Endothelial cell (in vitro differentiated cells): ENCODE measurements around the gene TSHZ2. TPM values are rescaled to one million over a fixed set of nuclear protein-coding genes. Genes with fewer than 3 reads are reported as not detected.

Source experiments
- DNase-seq: peaks from one replicate; pipeline ENCODE4 v3.0.0; 2021; ENCODE audit warnings: low spot score
- H3K27ac Mint-ChIP-seq: one replicate; pipeline ENCODE4 v1.8.0; 2021; ENCODE audit warnings: mixed read lengths, inconsistent platforms; ENCODE audit not compliant: unreplicated experiment
- H3K27me3 Mint-ChIP-seq: one replicate; pipeline ENCODE4 v1.8.0; 2021; ENCODE audit warnings: mild to moderate bottlenecking, moderate library complexity, mixed read lengths, inconsistent platforms; ENCODE audit not compliant: unreplicated experiment
- H3K36me3 Mint-ChIP-seq: one replicate; pipeline ENCODE4 v1.8.0; 2021; ENCODE audit warnings: mild to moderate bottlenecking, low read depth, mixed read lengths, inconsistent platforms; ENCODE audit not compliant: unreplicated experiment
- H3K4me1 Mint-ChIP-seq: one replicate; pipeline ENCODE4 v1.8.0; 2021; ENCODE audit warnings: mild to moderate bottlenecking, mixed read lengths, inconsistent platforms; ENCODE audit not compliant: unreplicated experiment
- H3K4me3 Mint-ChIP-seq: one replicate; pipeline ENCODE4 v1.8.0; 2021; ENCODE audit warnings: mild to moderate bottlenecking, mixed read lengths, inconsistent platforms; ENCODE audit not compliant: unreplicated experiment
- H3K9me3 Mint-ChIP-seq: one replicate; pipeline ENCODE4 v1.8.0; 2021; ENCODE audit warnings: mixed read lengths, inconsistent platforms; ENCODE audit not compliant: unreplicated experiment
- total RNA-seq: library from RNA; stranded (reverse); fragmentation: NEBNext Ultra II Directional; extraction: Animal tissue kit (Norgen Biotek cat#: 25700); gene quantifications from one replicate; pipeline ENCODE4 v1.2.1, GENCODE V29; 2021; ENCODE audit not compliant: unreplicated experiment
- TF ChIP-seq, protein P1 (sequence below): fragments of 200-600 bp; sonication (generic); IDR thresholded peaks from one replicate; pipeline ENCODE4 v1.5.0; 2021; ENCODE audit warnings: antibody characterized with exemption; ENCODE audit not compliant: unreplicated experiment

Gene TSHZ2
- total RNA-seq, 1 donor from 2014 or later: 2.3 TPM

DNA sequence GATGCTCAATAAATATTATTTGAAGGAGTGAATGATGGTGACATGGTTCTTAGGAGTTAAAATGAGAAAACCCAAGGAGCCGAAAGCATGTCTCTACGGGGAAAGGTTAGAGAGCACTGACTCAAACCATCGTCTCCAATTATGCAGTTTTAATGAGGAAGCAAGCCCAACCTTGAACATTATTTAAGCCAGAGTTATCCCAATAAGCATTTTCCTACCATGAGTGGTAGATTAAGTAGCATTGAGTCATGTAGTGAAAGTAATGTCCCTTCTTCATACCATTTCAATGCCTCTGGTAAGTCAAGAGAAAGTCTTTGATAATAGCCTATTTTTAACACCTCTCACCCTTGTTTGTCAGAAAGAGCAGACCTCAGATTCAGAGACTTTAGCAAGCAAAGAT lies 13.5 kb downstream of the TSHZ2 start:
- H3K4me3 Mint-ChIP-seq: no peak overlapping the region
- TF ChIP-seq, protein P1, sequence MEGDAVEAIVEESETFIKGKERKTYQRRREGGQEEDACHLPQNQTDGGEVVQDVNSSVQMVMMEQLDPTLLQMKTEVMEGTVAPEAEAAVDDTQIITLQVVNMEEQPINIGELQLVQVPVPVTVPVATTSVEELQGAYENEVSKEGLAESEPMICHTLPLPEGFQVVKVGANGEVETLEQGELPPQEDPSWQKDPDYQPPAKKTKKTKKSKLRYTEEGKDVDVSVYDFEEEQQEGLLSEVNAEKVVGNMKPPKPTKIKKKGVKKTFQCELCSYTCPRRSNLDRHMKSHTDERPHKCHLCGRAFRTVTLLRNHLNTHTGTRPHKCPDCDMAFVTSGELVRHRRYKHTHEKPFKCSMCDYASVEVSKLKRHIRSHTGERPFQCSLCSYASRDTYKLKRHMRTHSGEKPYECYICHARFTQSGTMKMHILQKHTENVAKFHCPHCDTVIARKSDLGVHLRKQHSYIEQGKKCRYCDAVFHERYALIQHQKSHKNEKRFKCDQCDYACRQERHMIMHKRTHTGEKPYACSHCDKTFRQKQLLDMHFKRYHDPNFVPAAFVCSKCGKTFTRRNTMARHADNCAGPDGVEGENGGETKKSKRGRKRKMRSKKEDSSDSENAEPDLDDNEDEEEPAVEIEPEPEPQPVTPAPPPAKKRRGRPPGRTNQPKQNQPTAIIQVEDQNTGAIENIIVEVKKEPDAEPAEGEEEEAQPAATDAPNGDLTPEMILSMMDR: no peak
- peaks cover 3% of the 10 kb centered on the region for H3K27me3 Mint-ChIP-seq
- peaks cover 16% of the 10 kb centered on the region for H3K4me1 Mint-ChIP-seq
- H3K27ac Mint-ChIP-seq: no peak overlapping the region
- H3K36me3 Mint-ChIP-seq: no peaks in the 10 kb centered on the region
- H3K9me3 Mint-ChIP-seq: no peaks in the 10 kb centered on the region
- no peak for DNase-seq

DNA sequence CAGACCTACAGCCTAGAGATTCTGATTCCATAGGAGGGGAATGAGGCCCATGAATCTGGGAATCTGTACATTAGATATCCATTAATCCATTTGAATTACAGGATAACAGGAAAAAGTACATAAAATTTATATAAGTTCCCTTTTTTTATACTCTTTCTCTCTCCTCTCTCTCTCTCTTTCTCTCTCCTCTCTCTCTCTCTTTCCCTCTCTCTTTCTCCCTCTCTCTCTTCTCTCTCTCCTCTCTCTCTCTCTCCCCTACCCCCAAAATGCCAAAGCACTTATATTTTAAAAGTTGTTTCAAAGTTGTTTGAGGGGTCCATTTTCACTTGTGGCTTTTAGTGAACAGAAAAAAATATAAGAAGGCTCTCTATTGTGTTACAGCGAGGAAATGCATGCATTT lies 15.1 kb downstream of the TSHZ2 start:
- Mint-ChIP-seq H3K9me3 (no peaks in the 10 kb centered on the region), H3K36me3 (no peaks in the 10 kb centered on the region), H3K27me3 (peaks cover 3% of the 10 kb centered on the region), H3K4me1 (peaks cover 16% of the 10 kb centered on the region), H3K27ac (no peak overlapping the region), H3K4me3 (no peak overlapping the region)
- DNase-seq: no peak
- TF ChIP-seq, protein P1: no peak

DNA sequence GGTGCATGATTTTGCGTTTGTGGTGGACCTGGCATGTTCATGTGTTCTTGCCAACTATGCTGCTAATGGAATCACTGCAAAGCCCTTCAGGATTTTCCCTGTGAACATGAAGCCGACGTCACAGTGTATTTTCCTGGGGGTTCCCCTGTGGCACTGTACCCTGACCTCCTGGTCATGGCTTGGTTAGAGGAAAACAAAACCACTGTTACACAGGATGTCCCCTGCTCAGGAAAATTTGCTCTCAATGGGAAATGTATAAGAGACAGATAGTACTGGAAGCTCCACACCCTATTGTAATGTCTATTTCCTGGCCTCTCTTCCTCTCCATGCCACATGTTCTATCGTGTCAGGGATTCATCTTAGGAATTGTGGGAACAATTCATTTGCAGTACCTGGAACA lies 19.7 kb downstream of the TSHZ2 start:
- peak; percentile 14 for DNase-seq
- no peaks in the 10 kb centered on the region for H3K36me3 Mint-ChIP-seq
- peaks cover 3% of the 10 kb centered on the region for H3K27me3 Mint-ChIP-seq
- H3K4me3 Mint-ChIP-seq: no peak overlapping the region
- TF ChIP-seq, protein P1: no peak
- peaks cover 23% of the 10 kb centered on the region for H3K4me1 Mint-ChIP-seq
- H3K27ac Mint-ChIP-seq: no peak overlapping the region
- no peaks in the 10 kb centered on the region for H3K9me3 Mint-ChIP-seq

DNA sequence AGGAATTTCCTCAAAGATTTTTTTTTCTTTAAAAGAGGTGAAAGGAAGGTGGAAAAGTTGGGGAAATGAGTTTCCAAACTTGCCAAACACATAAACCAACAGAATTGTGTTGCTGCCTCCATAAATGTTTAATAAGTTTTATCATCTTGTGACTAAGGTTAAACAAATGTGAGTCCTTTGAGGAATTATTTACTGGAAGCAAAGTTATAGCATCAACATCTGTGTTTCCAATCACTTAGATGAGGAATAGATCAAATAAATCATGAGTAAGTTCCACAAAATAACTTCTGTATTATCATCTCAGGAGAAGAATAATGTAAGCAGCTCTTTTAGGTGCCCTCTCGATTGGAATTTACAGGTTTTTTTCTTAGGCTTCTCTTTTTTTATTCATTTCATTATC lies 20.5 kb downstream of the TSHZ2 start:
- Mint-ChIP-seq H3K4me1 (peaks cover 23% of the 10 kb centered on the region), H3K36me3 (no peaks in the 10 kb centered on the region), H3K4me3 (no peak overlapping the region), H3K9me3 (no peaks in the 10 kb centered on the region), H3K27me3 (peaks cover 3% of the 10 kb centered on the region), H3K27ac (peak overlapping the region; percentile 75)
- TF ChIP-seq, protein P1: no peak
- DNase-seq: no peak

DNA sequence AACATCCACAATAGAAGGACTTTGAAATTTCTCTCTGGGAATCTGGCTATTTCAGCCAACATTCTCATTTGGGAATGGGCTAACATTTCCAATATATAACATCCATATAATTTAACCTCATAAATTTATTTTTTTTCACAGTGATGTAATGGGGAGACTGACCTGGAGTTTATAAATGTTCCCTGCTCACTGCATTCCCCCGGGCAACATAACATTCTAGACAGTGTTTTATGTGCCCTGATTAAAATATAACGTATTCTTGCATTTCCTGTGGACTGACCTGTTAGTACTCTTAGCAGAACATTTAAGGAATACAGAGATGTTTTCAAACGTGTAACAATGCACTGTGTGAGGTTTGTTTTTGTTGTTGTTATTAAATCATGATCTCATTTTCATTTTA lies 20.9 kb downstream of the TSHZ2 start:
- H3K27ac Mint-ChIP-seq: peak overlapping the region; percentile 31
- DNase-seq: no peak

More for the DNA sequence above, 20.9 kb downstream of the TSHZ2 start:
- Mint-ChIP-seq H3K4me1 (peaks cover 21% of the 10 kb centered on the region), H3K27me3 (peaks cover 1% of the 10 kb centered on the region), H3K4me3 (no peak overlapping the region), H3K36me3 (no peaks in the 10 kb centered on the region), H3K9me3 (no peaks in the 10 kb centered on the region)
- TF ChIP-seq, protein P1: no peak
